Esophagus (tissue), 2 donors: ENCODE data around the gene FAM136A. TPM values are rescaled to one million over a fixed set of nuclear protein-coding genes. Genes with fewer than 3 reads are reported as not detected.
"Not testable (repeated sequence)": the region's sequence is repeated elsewhere in the genome, so short reads cannot be mapped to it uniquely, and the experiment has no call there.

Source experiments
- H3K27ac ChIP-seq, 2 donors: one replicate each; pipeline ENCODE4 v1.5.1; 2013; ENCODE audit warnings: low read depth in 2 of 2, mild to moderate bottlenecking in 2 of 2, inconsistent platforms in 1 of 2, low read length in 1 of 2, moderate library complexity in 1 of 2
- H3K27me3 ChIP-seq, 2 donors: one replicate each; pipeline ENCODE4 v1.6.1; 2013; ENCODE audit warnings: low read length in 2 of 2, control low read depth in 1 of 2, mild to moderate bottlenecking in 1 of 2; ENCODE audit not compliant: insufficient read depth in 2 of 2, control insufficient read depth in 1 of 2
- H3K36me3 ChIP-seq, 2 donors: one replicate each; pipeline ENCODE4 v1.6.1; 2013; ENCODE audit warnings: low read length in 1 of 2; ENCODE audit not compliant: control insufficient read depth in 2 of 2, insufficient read depth in 2 of 2
- H3K4me1 ChIP-seq, 2 donors: one replicate each; pipeline ENCODE4 v1.6.1; 2013; ENCODE audit warnings: low read length in 1 of 2; ENCODE audit not compliant: control insufficient read depth in 2 of 2, insufficient read depth in 2 of 2
- H3K4me3 ChIP-seq, 2 donors: one replicate each; pipeline ENCODE4 v1.5.1; 2013; ENCODE audit warnings: low read length in 2 of 2, mild to moderate bottlenecking in 2 of 2, low read depth in 1 of 2, moderate library complexity in 1 of 2
- H3K9me3 ChIP-seq, 2 donors: one replicate each; pipeline ENCODE4 v1.6.1; 2013; ENCODE audit warnings: mild to moderate bottlenecking in 2 of 2, low read depth in 1 of 2, low read length in 1 of 2, moderate library complexity in 1 of 2; ENCODE audit not compliant: control insufficient read depth in 2 of 2, insufficient read depth in 1 of 2
- WGBS, 2 donors: extraction: QIAGEN DNeasy Blood & Tissue Kit; methylation state at CpG; one replicate each; pipeline ENCODE4 v1.1.7; 2013; 5-methylcytosine and 5-hydroxymethylcytosine counted together
- polyA plus RNA-seq, 2 donors: library from polyadenylated mRNA; stranded (reverse); fragments of 200-250 nt; gene quantifications; one replicate each; pipeline ENCODE4 v1.2.3, GENCODE V29; 2013
- donor health status: healthy with polysubstance abuse.
- donor health status: Bipolar disorder and iron deficiency.

FAM136A gene
- polyA plus RNA-seq, 2 donors: 25.1 to 33.1 TPM

DNA sequence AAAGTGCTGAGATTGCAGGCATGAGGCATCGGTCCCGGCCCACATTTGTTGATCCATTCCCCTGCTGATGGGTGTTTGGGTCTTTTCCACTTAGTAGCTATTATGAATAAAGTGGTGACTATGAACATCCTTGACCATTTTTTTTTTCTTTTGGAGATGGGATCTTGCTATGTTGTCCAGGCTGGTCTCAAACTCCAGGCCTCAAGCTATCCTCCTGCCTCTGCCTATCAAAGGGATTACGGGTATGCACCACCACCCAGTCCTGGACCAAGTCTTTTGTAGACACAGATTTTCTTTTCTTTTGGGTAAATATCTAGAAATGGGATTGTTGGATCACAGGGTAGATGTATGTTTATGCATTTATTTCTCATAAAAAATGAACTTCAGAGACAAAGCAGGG lies 1.3 kb upstream of the FAM136A start:
- no peak overlapping the region for H3K4me3 ChIP-seq
- H3K36me3 ChIP-seq: no peaks in the 10 kb centered on the region
- no peaks in the 10 kb centered on the region for H3K9me3 ChIP-seq
- H3K27me3 ChIP-seq: no peaks in the 10 kb centered on the region
- peaks cover 3% of the 10 kb centered on the region in 2 donors for H3K4me1 ChIP-seq
- WGBS, 2 donors: 88 to 92% methylated on average over 3 of the region's 3 CpGs
- H3K27ac ChIP-seq: no peak overlapping the region

DNA sequence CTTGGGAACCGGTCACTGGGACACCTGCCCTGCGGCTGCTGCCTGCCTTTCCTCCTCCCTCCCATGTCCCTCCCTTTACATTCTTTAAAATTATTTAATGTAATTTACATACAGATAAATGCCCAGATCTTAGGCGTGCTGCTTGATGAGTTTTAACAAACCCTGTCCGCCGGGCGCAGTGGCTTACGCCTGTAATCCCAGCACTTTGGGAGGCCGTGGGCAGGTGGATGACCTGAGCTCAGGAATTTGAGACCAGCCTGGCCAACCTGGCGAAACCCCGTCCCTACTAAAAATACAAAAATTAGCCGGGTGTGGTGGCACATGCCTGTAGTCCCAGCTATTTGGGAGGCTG lies 304 bp upstream of the FAM136A start:
- peak overlapping the region in 1 of 2 donors; percentile 71 for H3K4me3 ChIP-seq
- not testable (repeated sequence) for H3K36me3 ChIP-seq

DNA sequence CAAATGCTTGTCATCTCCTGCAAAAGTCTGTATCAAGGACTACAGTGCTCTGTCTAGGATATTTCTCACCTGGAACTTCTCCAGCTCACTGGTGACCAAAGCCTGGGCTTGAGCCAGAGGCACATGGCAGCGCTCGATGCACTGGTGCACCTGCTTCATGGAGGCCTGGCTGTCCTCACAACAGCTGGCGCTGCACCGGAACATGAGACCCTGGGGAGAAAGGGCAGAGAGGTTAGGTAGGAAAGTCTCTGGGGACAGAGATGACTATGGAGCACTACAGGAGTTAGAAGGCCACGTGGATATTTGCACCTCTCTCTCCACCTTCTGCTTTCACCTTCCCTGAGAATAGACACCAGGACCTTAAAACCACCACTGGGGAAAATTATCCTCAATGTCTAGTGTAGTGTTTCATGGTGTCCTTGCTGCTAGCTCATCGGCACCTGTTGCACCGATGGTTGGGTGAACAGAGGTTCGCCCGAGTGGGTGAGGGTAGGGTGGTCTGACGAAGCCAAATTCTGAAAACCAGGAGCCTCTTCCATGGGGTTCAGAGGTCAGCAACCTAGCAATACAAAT lies 1.0 kb downstream of the FAM136A start:
- Histone ChIP-seq H3K4me3 (peak overlapping the region; percentile 71 to 77), H3K9me3 (no peaks in the 10 kb centered on the region), H3K36me3 (peaks cover 0 to 4% of the 10 kb centered on the region in 2 donors), H3K4me1 (peaks cover 3% of the 10 kb centered on the region in 2 donors), H3K27me3 (no peaks in the 10 kb centered on the region), H3K27ac (peak overlapping the region; percentile 68 to 87)
- WGBS, 2 donors: 51 to 59% methylated on average over 10 of the region's 10 CpGs

More for the DNA sequence above, 304 bp upstream of the FAM136A start:
- 31 to 36% methylated on average over 11 of the region's 11 CpGs for WGBS, 2 donors
- H3K27me3 ChIP-seq, H3K4me1 ChIP-seq, H3K9me3 ChIP-seq, H3K27ac ChIP-seq: not testable (repeated sequence)

DNA sequence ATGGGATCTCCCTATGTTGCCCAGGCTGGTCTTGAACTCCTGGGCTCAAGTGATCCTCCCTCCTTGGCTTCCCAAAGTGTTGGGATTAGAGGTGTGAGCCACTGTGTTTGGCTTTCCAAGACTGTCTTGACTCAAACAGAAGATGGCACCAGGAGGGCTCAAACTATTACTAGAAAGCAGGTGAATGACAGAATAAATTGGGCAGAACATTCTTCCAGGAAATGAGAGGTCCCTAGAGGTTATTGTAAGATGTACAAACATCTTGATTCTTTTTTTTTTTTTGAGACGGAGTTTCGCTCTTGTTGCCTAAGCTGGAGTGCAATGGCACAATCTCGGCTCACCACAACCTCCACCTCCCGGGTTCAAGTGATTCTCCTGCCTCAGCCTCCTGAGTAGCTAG lies 4.0 kb downstream of the FAM136A start:
- H3K27me3 ChIP-seq, H3K4me1 ChIP-seq, H3K4me3 ChIP-seq, H3K9me3 ChIP-seq, H3K36me3 ChIP-seq, H3K27ac ChIP-seq: not testable (repeated sequence)
- WGBS, 2 donors: 94 to 96% methylated on average over 4 of the region's 4 CpGs

DNA sequence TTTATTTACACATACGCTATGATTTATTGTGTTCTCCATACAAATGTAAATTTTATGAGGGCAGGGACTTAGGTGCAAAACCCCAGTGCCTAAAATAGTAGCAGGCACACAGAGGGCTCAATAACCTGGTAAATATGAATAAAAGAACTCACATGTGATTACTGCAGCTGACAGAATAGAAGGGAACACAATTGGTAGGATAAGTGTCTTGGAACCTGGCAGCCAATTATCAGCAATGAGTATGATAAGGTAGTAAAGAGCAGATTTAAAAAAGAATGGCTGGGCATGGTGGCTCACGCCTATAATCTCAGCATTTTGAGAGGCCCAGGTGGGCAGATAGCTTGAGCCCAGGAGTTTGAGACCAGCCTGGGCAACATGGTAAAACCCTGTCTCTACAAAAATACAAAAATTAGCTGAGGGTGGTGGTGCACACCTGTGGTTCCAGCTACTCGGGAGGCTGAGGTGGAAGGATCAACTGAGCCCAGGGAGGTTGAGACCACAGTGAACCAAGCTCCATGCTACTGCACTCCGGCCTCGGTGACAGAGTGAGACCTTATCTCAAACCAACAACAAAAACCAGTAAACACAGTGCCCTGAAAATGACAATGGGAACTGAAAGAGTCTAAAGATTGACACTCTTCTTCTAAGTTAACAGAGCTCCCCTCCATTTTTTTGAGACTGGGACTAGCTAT lies 18.2 kb downstream of the FAM136A start:
- Histone ChIP-seq H3K27me3 (no peaks in the 10 kb centered on the region), H3K9me3 (no peaks in the 10 kb centered on the region), H3K4me1 (no peaks in the 10 kb centered on the region), H3K36me3 (peaks cover 10 to 12% of the 10 kb centered on the region in 2 donors), H3K27ac (no peak overlapping the region), H3K4me3 (no peak overlapping the region)
- 84 to 95% methylated on average over 5 of the region's 5 CpGs for whole genome bisulfite sequencing, 2 donors

DNA sequence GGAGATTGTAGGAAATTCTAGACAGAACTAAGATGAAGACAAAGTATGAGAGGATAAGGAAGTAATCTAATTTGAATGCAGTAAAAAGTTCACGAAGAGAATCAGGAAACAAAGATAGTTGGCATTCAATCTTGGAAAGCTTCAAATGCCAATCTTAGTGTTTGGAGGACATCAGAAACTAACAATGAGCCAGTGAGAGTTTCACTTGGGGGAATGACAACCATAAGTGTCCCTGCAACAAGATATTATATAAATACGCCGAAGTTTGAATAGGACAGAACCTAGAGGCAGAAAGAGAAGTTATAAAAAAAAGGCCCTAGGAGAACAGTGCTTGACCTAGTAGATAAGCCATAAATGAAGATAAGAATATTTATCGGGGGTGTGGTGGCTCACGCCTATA lies 19.4 kb downstream of the FAM136A start:
- WGBS, 2 donors: 77 to 87% methylated on average over 5 of the region's 5 CpGs
- H3K36me3 ChIP-seq: peaks cover 10 to 12% of the 10 kb centered on the region in 2 donors

DNA sequence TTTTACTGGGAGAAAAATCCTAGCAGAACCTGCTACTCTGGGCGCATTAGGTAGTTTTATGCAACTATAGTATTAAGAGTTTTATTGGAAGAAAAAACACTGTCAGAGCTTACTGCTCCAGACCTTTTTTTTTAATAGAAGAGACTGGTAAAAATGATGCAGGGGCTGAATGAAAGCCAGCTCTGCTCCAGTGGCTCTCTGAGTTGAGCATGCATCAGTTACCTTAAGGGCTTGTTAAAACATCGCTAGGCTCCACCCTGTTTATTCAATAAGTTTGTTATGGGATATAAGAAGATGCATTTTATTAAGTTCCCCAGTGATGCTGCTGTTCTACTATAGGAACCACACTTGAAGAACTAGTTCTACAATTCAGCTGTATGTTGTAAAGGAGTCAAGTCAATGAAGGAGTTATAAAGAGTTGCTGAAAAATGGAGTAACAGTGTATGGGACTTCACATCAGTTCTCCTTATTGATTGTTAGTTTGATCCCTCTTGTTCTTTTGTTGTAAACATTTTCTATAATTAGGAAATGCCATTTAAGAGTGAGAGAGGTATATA lies 21.5 kb downstream of the FAM136A start:
- WGBS, 2 donors: 68 to 81% methylated on average over 2 of the region's 2 CpGs
- no peak overlapping the region for H3K27ac ChIP-seq
- H3K9me3 ChIP-seq: no peaks in the 10 kb centered on the region
- no peaks in the 10 kb centered on the region for H3K27me3 ChIP-seq
- H3K4me1 ChIP-seq: no peaks in the 10 kb centered on the region
- H3K36me3 ChIP-seq: peaks cover 0 to 10% of the 10 kb centered on the region in 2 donors
- H3K4me3 ChIP-seq: no peak overlapping the region

More for the DNA sequence above, 19.4 kb downstream of the FAM136A start:
- Histone ChIP-seq H3K4me1 (no peaks in the 10 kb centered on the region), H3K9me3 (no peaks in the 10 kb centered on the region), H3K27me3 (no peaks in the 10 kb centered on the region), H3K27ac (no peak overlapping the region), H3K4me3 (no peak overlapping the region)

DNA sequence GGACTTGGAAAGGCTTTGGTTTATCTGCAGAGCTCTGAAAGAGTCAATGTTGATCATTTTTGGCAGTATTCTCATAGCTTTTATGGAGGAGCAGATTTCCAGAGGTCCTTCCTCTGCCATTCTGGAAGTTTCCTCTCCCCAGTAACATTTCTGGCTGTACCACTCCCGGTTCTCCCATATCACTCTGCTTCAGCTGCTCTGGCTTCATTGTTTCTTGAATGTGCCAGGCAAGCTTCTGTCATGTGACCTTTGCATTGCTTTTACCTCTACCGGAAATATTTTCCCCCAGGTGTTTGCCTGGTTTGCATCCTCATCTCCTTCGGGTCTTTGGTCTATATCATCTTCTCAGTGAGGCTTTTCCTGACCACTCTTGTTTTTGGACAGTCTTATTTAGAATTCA lies 31.5 kb downstream of the FAM136A start:
- 51 to 62% methylated on average over 3 of the region's 3 CpGs for WGBS, 2 donors

DNA sequence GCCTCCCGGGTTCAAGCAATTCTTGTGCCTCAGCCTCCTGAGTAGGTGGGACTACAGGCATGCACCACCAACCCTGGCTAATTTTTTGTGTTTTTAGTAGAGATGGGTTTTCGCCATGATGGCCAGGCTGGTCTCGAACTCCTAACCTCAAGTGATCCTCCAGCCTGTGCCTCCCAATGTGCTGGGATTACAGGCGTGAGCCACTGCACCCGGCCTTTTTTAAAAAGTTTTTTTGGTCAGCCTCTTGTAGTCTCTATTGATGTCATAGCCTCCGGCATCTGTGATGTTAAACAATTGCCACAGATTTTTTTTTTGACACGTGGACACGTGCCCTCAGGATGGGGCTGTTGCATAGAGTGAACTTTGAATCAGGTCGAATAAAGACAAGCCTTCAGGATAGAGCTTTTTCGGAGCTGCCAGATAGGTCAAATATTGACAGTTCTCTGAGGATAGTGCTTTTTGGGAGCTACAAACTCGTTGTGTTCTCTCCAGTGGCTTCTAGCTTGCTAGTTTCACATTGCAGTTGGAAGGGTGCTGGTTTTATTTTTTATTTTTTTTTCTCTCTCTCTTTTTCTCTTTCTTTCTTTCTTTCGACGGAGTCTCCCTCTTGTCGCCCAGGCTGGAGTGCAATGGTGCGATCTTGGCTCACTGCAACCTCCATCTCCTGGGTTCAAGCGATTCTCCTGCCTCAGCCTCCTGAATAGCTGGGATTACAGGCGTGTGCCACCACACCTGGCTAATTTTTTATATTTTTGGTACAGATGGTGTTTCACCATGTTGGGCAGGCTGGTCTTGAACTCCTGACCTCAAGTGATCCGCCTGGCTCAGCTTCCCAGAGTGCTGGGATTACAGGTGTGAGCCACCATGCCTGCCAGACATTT lies 32.2 kb downstream of the FAM136A start:
- not testable (repeated sequence) for H3K27ac ChIP-seq, H3K9me3 ChIP-seq, H3K4me1 ChIP-seq, H3K27me3 ChIP-seq, H3K4me3 ChIP-seq
- H3K36me3 ChIP-seq: peaks cover 2 to 13% of the 10 kb centered on the region in 2 donors
- 90 to 92% methylated on average over 18 of the region's 18 CpGs for WGBS, 2 donors

More for the DNA sequence above, 31.5 kb downstream of the FAM136A start:
- no peaks in the 10 kb centered on the region for H3K9me3 ChIP-seq
- H3K36me3 ChIP-seq: peaks cover 7 to 11% of the 10 kb centered on the region in 2 donors
- no peak overlapping the region for H3K4me3 ChIP-seq
- no peaks in the 10 kb centered on the region for H3K27me3 ChIP-seq
- no peak overlapping the region for H3K27ac ChIP-seq
- no peaks in the 10 kb centered on the region for H3K4me1 ChIP-seq
